CD4-positive, alpha-beta T cell (primary cell): ENCODE measurements around the gene SART1. TPM values are rescaled to one million over a fixed set of nuclear protein-coding genes. Genes with fewer than 3 reads are reported as not detected.

Experiments used
- ATAC-seq: fragments of 200-7000 bp; cut with Tn5 transposase; one replicate; pipeline ENCODE4 v1.10.0; 2022; ENCODE audit warnings: mild to moderate bottlenecking; ENCODE audit not compliant: poor library complexity
- CTCF ChIA-PET: fragments of 350-600 bp; sonication (Branson Sonifier 250); formaldehyde crosslinking; loops from one replicate; lab custom pipeline; 2021; ENCODE audit warnings: antibody characterized with exemption, inconsistent platforms; lab: Charles Lee
- POLR2A ChIA-PET: fragments of 350-600 bp; sonication (Branson Sonifier 250); formaldehyde crosslinking; loops from one replicate; lab custom pipeline; 2021; ENCODE audit warnings: antibody characterized with exemption, inconsistent platforms; lab: Charles Lee
- DNase-seq, 14 experiments: peaks; one replicate each; pipeline ENCODE4 v3.0.0-alpha.2; 2013 to 2020; ENCODE audit warnings: mixed read lengths in 2 of 14
- H3K27ac ChIP-seq, 2 donors: one replicate each; pipeline versions ENCODE4 v1.5.1 to v1.7.0; 2013; ENCODE audit warnings: low read length in 2 of 2, low read depth in 1 of 2, mild to moderate bottlenecking in 1 of 2
- H3K27me3 ChIP-seq, 2 experiments: 1 replicate in 1 of 2; 2 replicates in 1 of 2; pipeline versions ENCODE4 v1.6.1 to v1.7.0; 2013; ENCODE audit warnings: low read length in 2 of 2, control low read depth in 1 of 2, mild to moderate bottlenecking in 1 of 2, moderate library complexity in 1 of 2; ENCODE audit not compliant: insufficient read depth in 2 of 2, control insufficient read depth in 1 of 2
- H3K36me3 ChIP-seq: one replicate; pipeline ENCODE4 v1.6.1; 2013; ENCODE audit warnings: low read length, control low read depth; ENCODE audit not compliant: insufficient read depth
- H3K4me1 ChIP-seq: one replicate; pipeline ENCODE4 v1.6.1; 2013; ENCODE audit warnings: low read length, control low read depth; ENCODE audit not compliant: insufficient read depth
- H3K4me3 ChIP-seq: one replicate; pipeline ENCODE4 v1.5.1; 2013; ENCODE audit warnings: mild to moderate bottlenecking, low read length, moderate library complexity
- H3K9me3 ChIP-seq, 2 experiments: 1 replicate in 1 of 2; 2 replicates in 1 of 2; pipeline versions ENCODE4 v1.6.1 to v1.7.0; 2013; ENCODE audit warnings: low read length in 2 of 2, mild to moderate bottlenecking in 2 of 2, control low read depth in 1 of 2, moderate library complexity in 1 of 2; ENCODE audit not compliant: control insufficient read depth in 1 of 2, insufficient read depth in 1 of 2
- H3K27ac Mint-ChIP-seq: one replicate; pipeline ENCODE4 v1.8.0; 2020; ENCODE audit warnings: mixed read lengths
- H3K27me3 Mint-ChIP-seq: one replicate; pipeline ENCODE4 v1.8.0; 2021; ENCODE audit warnings: mixed read lengths
- H3K36me3 Mint-ChIP-seq: one replicate; pipeline ENCODE4 v1.8.0; 2021; ENCODE audit warnings: low read depth, mixed read lengths
- H3K4me1 Mint-ChIP-seq: one replicate; pipeline ENCODE4 v1.8.0; 2021; ENCODE audit warnings: low read depth, mixed read lengths
- H3K4me3 Mint-ChIP-seq: one replicate; pipeline ENCODE4 v1.8.0; 2020; ENCODE audit warnings: mild to moderate bottlenecking, mixed read lengths
- H3K9me3 Mint-ChIP-seq: one replicate; pipeline ENCODE4 v1.8.0; 2020; ENCODE audit warnings: mixed read lengths
- CTCF ChIP-seq: fragments of 200-600 bp; IDR thresholded peaks from one replicate; pipeline ENCODE4 v1.8.0; 2022; ENCODE audit warnings: antibody characterized with exemption, mild to moderate bottlenecking
- intact Hi-C, 2 experiments: fragments of 100-400 bp; cut with DNase I in 1 of 2; cut with micrococcal nuclease in 1 of 2; formaldehyde crosslinking; loops; one replicate each; pipeline versions ENCODE4 v1.15.1 to v1.9.0; 2023 to 2025; cut with DNase I, micrococcal nuclease
- total RNA-seq, 174 experiments: library from RNA in 2 of 174; stranded (reverse) in 2 of 174; gene quantifications; one replicate each; pipeline ENCODE4 v1.2.3 and lab custom pipeline; 2021 to 2026

SART1 gene
- total RNA-seq, 2 experiments from 2014 or later = 78.6 to 80.2 TPM

GRCh38 chr11:65945941-65946558 lies 15.5 kb upstream of the SART1 start:
- H3K27me3 ChIP-seq = no peaks in the 10 kb centered on the region
- no peak overlapping the region for H3K4me3 ChIP-seq
- Mint-ChIP-seq H3K4me1 (no peaks in the 10 kb centered on the region), H3K4me3 (no peak overlapping the region), H3K9me3 (no peaks in the 10 kb centered on the region), H3K27me3 (no peaks in the 10 kb centered on the region), H3K27ac (no peak overlapping the region), H3K36me3 (no peaks in the 10 kb centered on the region)
- ChIA-PET POLR2A (no interaction called here), CTCF (no interaction called here)
- H3K27ac ChIP-seq = no peak overlapping the region
- ATAC-seq = no peak
- H3K36me3 ChIP-seq = no peaks in the 10 kb centered on the region
- TF ChIP-seq CTCF = no peak
- H3K9me3 ChIP-seq = no peaks in the 10 kb centered on the region
- H3K4me1 ChIP-seq = peaks cover 2% of the 10 kb centered on the region
- no peak for DNase-seq
- intact Hi-C loops = no loop called here

- Mint-ChIP-seq H3K27ac (no peak overlapping the region), H3K36me3 (no peaks in the 10 kb centered on the region), H3K4me3 (no peak overlapping the region), H3K9me3 (no peaks in the 10 kb centered on the region), H3K27me3 (no peaks in the 10 kb centered on the region), H3K4me1 (no peaks in the 10 kb centered on the region)
- H3K4me1 ChIP-seq = peaks cover 2% of the 10 kb centered on the region
- H3K27ac ChIP-seq = no peak overlapping the region
- DNase-seq (no peak), ATAC-seq (no peak)
- intact Hi-C loops = no loop called here
- no peaks in the 10 kb centered on the region for H3K27me3 ChIP-seq
- no peak for TF ChIP-seq CTCF
- no peaks in the 10 kb centered on the region for H3K9me3 ChIP-seq
- ChIA-PET CTCF (no interaction called here), POLR2A (no interaction called here)
- no peaks in the 10 kb centered on the region for H3K36me3 ChIP-seq
- H3K4me3 ChIP-seq = no peak overlapping the region
Measured at GRCh38 chr11:65946655-65947054, 14.9 kb upstream of the SART1 start.

- Histone ChIP-seq H3K27me3 (no peaks in the 10 kb centered on the region), H3K9me3 (no peaks in the 10 kb centered on the region), H3K27ac (no peak overlapping the region), H3K36me3 (no peaks in the 10 kb centered on the region), H3K4me1 (peaks cover 2% of the 10 kb centered on the region), H3K4me3 (no peak overlapping the region)
- H3K4me3 Mint-ChIP-seq = no peak overlapping the region
- H3K4me1 Mint-ChIP-seq = no peaks in the 10 kb centered on the region
- TF ChIP-seq CTCF = no peak
- H3K27me3 Mint-ChIP-seq = no peaks in the 10 kb centered on the region
- no peak overlapping the region for H3K27ac Mint-ChIP-seq
- H3K36me3 Mint-ChIP-seq = no peaks in the 10 kb centered on the region
- DNase-seq (no peak), ATAC-seq (no peak)
- H3K9me3 Mint-ChIP-seq = no peaks in the 10 kb centered on the region
- intact Hi-C loops = no loop called here
- POLR2A ChIA-PET = interaction anchor here (0.6 kb wide), 1 partner anchor 13 kb away, joined by 3 read pairs; no protein-coding TSS in a partner anchor
- CTCF ChIA-PET = no interaction called here
Measured at GRCh38 chr11:65947133-65947532, 14.4 kb upstream of the SART1 start.
